DMS 273 (cell line): Measurements from ENCODE around the gene SETD1A.

ENCODE experiments used
- DNase-seq: peaks from one replicate; lab custom pipeline; 2025; ENCODE audit not compliant: unreplicated experiment; lab: John Stamatoyannopoulos, UW

The SETD1A gene

DNA sequence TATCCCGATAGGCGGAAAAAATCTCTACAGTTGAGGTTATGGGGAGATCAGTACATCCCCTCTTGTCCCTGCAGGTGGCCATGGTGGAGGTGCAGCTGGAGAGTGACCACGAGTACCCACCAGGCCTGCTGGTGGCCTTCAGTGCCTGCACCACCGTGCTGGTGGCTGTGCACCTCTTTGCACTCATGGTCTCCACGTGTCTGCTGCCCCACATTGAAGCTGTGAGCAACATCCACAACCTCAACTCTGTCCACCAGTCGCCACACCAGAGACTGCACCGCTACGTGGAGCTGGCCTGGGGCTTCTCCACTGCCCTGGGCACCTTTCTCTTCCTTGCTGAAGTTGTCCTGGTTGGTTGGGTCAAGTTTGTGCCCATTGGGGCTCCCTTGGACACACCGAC is 4.4 kb upstream of the SETD1A start:
- no peak for DNase-seq

DNA sequence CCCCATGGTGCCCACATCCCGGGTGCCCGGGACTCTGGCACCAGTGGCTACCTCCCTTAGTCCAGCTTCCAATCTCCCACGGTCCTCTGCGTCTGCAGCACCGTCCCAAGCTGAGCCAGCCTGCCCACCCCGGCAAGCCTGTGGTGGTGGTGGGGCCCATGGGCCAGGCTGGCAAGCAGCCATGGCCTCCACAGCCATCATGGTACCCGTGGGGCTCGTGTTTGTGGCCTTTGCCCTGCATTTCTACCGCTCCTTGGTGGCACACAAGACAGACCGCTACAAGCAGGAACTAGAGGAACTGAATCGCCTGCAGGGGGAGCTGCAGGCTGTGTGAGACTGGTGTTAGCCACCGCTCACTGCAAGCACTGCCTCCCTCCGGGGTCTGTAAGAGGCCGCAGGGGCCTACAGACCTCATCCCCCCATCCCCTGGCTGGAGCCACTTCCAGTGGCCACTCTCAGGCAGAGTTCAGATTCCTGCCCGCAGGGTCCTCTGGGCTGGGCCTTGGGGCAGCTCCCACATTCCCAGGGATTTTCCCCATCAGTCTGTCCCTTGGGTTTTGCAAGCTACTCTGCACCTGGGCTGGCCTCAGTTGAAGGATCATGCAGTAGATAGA is 3.9 kb upstream of the SETD1A start:
- peak; percentile 94 for DNase-seq

DNA sequence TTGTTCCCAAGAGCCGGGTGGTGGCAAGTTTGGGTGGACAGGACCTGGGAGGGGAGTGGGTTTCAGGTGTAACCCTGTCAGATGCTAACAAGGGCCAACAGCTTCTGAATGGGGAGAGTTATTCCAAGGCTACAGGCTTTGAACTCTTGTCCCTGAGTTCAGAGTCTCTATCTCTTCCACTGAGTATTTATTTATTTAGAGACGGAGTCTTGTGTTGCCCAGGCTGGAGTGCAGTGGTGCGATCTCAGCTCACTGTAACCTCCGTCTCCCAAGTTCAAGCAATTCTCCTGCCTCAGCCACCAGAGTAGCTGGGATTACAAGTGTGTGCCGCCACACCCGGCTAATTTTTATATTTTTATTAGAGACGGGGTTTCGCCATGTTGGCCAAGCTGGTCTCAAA is 2.6 kb upstream of the SETD1A start:
- no peak for DNase-seq

DNA sequence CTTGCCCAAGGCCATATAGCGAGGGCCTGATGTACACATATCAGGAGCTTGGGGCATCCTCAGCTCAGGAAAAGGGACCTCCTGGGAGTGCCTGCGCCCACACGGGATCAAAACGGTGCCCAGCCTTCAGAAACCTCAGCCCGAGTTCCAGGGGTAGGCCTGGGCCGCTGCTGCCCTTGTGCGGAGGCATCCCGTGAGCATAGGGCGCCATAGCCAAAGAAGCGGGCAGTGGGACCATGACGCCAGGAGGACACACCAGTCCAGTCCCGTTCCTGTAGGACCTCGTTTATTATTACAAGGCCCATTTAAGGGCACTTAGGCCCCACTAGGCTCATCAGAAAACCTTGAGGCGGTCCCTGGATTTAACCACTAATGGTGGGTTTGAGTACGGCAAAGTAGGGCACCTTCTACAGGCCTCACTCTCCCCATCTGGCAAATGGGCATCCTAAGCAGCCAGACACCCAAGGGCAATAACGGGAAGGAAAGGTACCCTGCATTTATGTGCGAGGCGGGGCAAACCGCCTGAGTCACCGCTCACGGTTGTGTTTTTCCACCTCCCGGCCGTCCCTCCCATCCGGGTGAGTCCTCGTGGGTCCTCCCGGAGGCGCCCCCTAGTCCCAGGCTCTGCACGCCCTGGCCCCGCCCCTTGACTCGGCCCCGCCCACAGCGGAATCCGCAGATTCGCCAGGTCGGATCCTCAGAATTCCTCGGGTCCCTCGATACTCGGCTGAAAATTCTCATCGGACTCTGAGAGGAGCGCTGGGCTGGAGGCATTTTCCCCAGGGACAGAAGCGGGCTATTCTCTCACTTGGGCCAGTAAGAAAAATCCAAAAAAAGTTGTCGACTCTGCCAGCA is 726 bp upstream of the SETD1A start:
- DNase-seq, result peak; percentile 91

DNA sequence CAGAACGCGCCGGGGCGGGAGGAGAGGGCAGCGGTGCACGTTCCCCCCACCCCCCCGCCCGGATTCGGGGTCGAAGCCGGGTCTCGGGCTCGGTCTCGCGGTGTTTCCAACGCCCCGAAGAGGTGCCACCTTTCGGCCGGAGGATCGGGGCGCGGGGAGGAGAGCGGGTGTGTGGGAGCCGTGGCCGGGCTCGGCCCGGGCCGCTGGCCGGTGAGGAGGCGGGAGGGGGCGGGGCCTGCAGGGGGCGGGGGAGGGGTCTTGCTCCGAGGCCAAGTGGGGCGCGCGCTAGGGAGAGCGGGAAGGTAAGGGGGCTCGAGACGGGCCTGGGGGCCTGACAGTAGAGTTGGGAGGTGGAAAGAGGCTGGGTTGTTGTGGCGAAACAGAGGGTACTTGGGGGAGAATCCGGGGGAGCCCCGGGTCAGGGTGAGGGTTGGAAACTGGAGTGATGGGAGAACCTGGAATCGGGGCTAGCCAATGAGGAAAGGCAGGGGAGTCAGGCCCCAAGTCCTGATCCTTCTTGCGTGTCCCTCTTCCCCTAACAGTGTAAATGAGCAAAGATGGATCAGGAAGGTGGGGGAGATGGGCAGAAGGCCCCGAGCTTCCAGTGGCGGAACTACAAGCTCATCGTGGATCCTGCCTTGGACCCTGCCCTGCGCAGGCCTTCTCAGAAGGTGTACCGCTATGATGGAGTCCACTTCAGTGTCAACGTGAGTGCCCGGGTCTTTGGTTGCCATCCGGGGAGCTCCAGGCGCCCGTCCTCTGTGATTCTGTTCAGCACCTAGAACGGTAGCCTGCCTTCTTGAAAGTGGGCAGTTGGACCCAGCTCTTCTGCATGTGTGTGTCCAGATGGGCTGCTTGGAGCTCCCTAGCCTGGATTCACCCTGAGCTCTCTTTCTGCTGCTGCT is 873 bp downstream of the SETD1A start:
- peak; percentile 89 for DNase-seq

DNA sequence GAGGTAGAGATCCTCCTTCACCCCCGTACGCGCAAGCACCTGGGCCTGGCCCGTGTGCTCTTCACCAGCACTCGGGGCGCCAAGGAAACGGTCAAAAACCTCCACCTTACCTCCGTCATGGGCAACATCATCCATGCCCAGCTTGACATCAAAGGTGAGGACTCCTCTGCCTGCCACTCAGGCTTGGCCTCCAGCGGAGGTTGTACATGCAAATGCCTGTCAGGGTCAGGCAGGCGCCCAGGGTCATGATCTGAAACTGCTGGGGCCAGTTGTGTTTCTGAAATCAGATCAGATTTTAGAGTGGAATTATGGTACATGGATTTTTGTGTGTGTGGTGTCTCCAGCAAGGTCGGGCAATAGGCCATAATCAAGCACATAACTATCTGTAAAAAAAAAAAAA is 3.8 kb downstream of the SETD1A start:
- DNase-seq, result no peak

DNA sequence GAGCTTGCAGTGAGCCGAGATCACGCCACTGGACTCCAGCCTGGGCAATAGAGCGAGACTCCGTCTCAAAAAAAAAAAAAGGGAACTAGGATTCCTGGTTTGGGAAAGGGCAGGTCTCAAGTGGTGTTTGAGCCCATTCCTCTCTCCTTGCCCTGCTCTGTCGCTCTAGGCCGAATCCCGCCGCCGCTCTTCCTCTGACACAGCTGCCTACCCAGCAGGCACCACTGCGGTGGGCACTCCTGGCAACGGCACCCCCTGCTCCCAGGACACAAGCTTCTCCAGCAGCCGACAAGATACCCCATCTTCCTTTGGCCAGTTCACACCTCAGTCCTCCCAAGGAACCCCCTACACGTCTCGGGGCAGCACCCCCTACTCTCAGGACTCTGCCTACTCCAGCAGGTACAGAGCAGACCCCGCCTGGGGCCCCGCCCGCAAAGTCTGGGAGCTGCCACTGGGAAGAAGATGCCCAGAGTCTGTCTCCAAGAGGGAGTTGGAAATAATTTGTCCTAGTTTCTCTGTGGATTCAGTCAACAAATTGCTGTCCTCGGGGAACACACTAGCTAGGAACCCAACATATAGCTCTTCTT is 6.5 kb downstream of the SETD1A start:
- DNase-seq, result no peak

DNA sequence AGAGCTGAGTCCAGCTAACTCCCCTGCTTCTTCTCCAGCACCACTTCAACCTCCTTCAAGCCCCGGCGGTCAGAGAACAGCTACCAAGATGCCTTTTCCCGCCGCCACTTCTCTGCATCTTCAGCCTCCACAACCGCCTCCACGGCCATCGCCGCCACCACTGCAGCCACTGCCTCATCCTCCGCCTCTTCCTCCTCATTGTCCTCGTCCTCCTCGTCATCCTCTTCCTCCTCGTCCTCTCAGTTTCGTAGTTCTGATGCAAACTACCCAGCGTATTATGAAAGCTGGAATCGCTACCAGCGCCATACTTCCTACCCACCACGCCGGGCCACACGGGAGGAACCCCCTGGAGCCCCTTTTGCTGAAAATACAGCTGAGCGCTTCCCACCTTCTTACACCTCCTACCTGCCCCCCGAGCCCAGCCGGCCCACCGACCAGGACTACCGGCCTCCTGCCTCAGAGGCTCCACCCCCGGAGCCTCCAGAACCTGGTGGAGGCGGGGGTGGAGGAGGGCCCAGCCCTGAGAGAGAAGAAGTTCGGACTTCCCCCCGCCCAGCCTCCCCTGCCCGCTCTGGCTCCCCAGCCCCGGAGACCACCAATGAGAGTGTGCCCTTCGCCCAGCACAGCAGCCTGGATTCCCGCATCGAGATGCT is 7.1 kb downstream of the SETD1A start:
- DNase-seq, result no peak

DNA sequence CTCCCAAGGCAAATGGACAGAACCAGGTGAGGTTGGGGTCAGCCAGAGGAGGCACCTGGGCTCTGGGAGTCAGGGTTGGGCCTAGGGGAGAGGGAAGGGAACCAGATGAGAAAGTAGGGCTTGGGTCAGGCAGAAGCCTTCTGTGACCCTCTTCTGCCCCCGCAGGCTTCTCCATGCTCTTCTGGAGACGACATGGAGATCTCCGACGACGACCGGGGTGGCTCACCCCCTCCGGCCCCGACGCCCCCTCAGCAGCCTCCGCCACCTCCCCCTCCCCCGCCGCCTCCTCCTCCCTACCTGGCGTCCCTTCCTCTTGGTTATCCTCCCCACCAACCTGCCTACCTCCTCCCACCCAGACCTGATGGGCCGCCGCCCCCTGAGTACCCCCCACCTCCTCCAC is 7.9 kb downstream of the SETD1A start:
- no peak for DNase-seq

DNA sequence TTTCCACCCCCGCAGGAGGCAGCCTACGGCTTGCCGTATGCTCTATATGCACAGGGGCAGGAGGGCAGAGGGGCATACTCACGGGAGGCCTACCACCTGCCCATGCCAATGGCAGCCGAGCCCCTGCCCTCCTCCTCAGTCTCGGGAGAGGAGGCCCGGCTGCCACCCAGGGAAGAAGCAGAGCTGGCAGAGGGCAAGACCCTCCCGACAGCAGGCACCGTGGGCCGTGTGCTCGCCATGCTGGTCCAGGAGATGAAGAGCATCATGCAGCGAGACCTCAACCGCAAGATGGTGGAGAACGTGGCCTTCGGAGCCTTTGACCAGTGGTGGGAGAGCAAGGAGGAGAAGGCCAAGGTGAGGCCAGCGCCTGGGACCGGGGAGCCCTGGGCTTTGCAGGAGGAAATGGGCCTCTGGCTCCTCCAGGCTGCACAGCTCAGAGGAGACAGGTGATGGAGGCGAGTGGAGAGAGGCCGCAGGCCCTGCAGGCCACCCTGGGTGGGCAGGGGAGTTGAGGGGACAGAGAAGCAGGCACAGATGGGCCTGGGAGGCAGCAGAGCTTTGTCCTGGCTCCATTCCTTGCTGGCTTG is 8.6 kb downstream of the SETD1A start:
- DNase-seq, result no peak

DNA sequence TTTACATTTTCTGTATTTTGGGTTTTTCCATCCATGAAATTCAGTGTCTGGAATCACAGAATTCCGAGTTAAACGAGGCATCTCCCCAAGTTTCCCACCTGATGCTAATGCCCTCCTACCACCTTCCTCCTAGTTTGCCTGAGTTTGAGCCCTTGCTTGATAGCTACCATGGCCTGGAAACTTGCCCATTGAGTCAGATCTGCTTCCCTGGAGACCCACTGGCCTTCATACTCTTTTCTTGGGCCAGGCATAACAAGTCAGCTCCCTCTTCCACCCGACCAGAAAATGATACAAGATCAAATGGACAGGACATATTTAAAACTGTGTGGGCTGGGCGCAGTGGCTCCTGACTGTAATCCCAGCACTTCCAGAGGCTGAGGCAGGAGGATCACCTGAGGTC is 10.2 kb downstream of the SETD1A start:
- DNase-seq, result no peak

DNA sequence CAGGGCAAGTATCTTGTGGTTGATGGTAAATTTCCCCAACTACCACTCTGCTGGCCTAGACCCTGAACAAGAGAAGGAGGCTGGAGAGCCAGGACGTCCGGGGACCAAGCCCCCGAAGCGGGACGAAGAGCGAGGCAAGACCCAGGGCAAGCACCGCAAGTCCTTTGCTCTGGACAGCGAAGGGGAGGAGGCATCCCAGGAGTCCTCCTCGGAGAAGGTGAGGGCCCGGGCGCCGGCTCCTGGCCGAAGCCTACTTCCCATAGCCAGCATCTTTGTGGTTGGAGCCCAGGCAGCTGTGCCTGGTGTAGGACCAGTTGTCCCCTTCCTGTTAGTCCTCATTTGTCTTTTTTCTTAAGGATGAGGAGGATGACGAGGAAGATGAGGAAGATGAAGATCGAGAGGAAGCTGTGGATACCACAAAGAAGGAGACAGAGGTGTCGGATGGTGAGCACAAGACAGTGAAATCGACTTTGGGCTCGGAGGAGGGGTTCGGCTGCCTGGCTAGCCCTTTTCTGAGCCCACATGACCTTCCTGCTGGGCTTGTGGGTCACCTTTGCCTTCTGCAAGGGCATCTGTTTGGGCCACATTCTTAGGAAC is 11.8 kb downstream of the SETD1A start:
- no peak for DNase-seq

DNA sequence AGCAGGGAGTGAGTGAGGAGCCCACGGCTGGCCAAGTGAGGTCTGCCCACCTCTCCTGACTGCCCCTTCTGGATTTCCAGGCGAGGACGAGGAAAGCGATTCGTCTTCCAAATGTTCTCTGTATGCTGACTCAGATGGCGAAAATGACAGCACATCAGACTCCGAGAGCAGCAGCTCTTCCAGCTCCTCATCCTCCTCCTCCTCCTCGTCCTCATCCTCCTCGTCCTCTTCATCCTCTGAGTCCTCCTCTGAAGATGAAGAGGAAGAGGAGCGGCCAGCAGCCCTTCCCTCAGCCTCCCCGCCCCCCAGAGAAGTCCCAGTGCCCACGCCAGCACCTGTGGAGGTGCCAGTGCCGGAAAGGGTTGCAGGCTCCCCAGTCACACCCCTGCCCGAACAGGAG is 13.7 kb downstream of the SETD1A start:
- DNase-seq, result no peak

DNA sequence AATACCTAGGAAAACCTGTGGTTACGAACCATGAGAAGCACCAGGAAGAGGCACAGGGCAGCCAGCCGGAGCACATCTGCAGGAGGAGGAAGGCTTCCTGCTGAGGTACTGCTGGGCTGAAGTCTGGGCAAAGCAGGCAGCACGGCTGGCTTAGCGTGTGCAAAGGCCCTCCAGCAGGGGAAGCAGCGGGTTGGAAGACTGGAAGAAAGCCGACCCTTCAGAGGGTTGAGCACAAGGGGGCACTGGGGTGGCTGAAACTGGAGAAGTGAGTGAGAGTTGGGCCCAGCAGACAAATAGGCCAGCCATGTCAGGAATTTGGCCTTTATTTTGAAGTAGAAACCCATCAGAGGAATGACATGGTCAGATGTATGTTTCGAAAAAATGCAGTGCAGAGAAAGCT is 15.3 kb downstream of the SETD1A start:
- peak; percentile 55 for DNase-seq

DNA sequence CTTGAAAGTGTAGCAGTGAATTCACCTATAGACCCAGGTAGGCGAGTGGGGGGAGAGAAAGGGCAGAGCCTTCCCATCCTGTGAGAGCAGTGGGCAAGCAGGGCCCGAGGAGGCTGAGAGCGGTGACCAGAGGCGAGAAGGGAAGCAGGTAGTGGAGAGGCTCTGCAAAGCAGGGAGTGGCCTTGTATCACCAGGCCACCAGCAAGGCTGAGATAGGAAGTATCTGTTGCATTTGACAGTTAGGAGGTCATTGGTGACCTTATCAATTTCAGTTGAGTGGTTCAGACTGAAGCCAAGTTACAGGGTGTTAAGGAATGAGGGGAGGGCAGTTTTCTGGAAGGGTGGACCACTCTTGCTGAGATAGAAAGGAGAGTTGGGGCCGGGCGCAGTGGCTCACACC is 16.8 kb downstream of the SETD1A start:
- DNase-seq, result no peak

DNA sequence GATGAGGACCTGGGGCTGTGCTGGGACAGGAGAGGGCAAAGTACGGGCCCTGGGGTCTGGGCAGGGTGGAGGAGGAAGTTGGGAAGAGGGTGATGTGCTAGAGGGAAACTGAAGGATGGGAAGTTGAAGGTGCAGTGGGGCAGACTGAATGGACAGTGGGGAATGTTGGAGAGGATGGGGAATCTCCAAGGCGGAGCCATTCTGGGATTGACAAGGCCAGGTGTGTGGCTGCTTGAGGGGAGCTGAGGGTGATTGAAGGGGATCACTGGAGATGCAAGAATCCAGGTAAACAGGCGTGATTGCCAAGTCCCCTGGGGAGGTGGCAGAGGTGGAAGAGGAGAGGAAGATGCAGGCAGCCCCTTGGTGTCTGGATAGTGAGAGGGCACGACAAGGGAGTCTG is 18.9 kb downstream of the SETD1A start:
- no peak for DNase-seq

DNA sequence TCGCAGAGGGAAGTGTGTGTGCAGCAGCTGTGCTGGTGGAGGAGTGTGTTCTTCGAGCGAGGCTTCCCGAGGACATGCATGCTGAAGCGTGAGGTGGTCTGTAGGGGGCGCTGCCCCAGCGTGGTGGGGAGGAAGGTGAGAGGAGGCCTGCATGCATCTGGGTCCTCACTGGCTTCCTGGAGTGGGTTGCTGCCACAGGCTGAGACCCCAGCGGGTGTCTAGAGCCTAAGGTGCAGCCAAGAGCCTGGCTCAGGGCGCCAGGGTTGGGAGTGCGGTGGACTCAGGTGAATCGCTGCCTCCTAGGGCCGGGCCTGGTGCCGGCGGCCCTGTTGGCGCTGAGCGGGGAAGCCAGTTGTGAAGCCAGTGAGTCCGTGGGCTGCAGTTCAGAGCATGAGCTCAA is 19.9 kb downstream of the SETD1A start:
- peak; percentile 63 for DNase-seq

DNA sequence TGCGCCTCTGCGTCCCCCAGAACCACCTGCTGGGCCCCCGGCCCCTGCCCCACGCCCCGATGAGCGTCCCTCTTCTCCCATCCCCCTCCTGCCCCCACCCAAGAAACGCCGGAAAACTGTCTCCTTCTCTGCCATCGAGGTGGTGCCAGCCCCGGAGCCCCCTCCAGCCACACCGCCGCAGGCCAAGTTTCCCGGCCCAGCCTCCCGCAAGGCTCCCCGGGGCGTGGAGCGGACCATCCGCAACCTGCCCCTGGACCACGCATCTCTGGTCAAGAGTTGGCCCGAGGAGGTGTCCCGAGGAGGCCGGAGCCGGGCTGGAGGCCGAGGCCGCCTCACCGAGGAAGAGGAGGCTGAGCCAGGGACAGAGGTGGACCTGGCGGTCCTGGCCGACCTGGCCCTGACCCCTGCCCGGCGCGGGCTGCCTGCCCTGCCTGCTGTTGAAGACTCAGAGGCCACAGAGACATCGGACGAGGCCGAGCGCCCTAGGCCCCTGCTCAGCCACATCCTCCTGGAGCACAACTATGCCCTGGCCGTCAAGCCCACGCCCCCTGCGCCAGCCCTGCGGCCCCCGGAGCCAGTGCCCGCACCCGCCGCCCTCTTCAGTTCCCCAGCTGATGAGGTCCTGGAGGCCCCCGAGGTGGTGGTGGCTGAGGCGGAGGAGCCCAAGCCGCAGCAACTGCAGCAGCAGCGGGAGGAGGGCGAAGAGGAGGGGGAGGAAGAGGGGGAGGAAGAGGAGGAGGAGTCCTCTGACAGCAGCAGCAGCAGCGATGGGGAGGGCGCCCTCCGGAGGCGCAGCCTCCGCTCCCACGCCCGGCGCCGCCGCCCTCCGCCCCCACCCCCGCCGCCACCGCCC is 21.8 kb downstream of the SETD1A start:
- DNase-seq, result no peak

DNA sequence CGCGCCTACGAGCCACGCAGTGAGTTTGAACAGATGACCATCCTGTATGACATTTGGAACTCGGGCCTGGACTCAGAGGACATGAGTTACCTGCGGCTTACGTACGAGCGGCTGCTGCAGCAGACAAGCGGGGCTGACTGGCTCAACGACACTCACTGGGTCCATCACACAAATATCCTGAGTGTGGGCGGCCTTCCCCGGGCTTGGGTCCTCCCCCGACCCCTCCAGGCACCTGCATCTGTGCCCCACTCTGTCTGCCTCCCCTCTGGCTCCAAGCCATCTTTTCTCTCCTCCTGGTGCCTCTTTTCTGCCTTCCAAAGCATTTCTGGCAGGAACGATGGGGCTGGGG is 22.4 kb downstream of the SETD1A start:
- DNase-seq, result no peak
